Measurements from ENCODE around the gene MAPT. TPM values are rescaled to one million over a fixed set of nuclear protein-coding genes. Genes with fewer than 3 reads are reported as not detected.
"Not testable (repeated sequence)": the region's sequence is repeated elsewhere in the genome, so short reads cannot be mapped to it uniquely, and the experiment has no call there.

Gene MAPT
- total and polyA plus RNA-seq, 4 donors: 0.27 to 3.8 (median 1.8) TPM

GRCh38 chr17:46013502-46014165 is 119.3 kb downstream of the MAPT start:
- Histone ChIP-seq H3K4me1 (ENCODE audit: control insufficient read depth in 5 of 5, insufficient read depth in 5 of 5, low read length in 5 of 5) (peaks cover 0 to 12% (median 3%) of the 10 kb centered on the region in 5 donors), H3K27ac (ENCODE audit: low read depth in 1 of 2, low read length in 1 of 2) (no peak overlapping the region), H3K4me3 (no peak overlapping the region), H3K36me3 (ENCODE audit: control insufficient read depth in 4 of 4, insufficient read depth in 4 of 4, low read length in 4 of 4) (no peaks in the 10 kb centered on the region), H3K9ac (ENCODE audit: insufficient read depth in 1 of 2, low read length in 2 of 2) (no peak overlapping the region), H3K9me3 (ENCODE audit: control insufficient read depth in 4 of 4, insufficient read depth in 3 of 4, low read length in 3 of 4) (no peaks in the 10 kb centered on the region), H3K27me3 (ENCODE audit: control insufficient read depth in 3 of 3, insufficient read depth in 3 of 3, low read length in 2 of 3) (no peaks in the 10 kb centered on the region)
- DNase-seq (peak; percentile 30 to 75 (median 57)), ATAC-seq (ENCODE audit: insufficient read depth, low FRiP score) (no peak)
- TF ChIP-seq, protein P1, sequence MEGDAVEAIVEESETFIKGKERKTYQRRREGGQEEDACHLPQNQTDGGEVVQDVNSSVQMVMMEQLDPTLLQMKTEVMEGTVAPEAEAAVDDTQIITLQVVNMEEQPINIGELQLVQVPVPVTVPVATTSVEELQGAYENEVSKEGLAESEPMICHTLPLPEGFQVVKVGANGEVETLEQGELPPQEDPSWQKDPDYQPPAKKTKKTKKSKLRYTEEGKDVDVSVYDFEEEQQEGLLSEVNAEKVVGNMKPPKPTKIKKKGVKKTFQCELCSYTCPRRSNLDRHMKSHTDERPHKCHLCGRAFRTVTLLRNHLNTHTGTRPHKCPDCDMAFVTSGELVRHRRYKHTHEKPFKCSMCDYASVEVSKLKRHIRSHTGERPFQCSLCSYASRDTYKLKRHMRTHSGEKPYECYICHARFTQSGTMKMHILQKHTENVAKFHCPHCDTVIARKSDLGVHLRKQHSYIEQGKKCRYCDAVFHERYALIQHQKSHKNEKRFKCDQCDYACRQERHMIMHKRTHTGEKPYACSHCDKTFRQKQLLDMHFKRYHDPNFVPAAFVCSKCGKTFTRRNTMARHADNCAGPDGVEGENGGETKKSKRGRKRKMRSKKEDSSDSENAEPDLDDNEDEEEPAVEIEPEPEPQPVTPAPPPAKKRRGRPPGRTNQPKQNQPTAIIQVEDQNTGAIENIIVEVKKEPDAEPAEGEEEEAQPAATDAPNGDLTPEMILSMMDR (IDR thresholded peaks at IDR 0.05; ENCODE audit: control extremely low read depth, extremely low read depth): no peak
- WGBS, 2 donors: 76 to 85% methylated on average over 9 of the region's 9 CpGs

DNA sequence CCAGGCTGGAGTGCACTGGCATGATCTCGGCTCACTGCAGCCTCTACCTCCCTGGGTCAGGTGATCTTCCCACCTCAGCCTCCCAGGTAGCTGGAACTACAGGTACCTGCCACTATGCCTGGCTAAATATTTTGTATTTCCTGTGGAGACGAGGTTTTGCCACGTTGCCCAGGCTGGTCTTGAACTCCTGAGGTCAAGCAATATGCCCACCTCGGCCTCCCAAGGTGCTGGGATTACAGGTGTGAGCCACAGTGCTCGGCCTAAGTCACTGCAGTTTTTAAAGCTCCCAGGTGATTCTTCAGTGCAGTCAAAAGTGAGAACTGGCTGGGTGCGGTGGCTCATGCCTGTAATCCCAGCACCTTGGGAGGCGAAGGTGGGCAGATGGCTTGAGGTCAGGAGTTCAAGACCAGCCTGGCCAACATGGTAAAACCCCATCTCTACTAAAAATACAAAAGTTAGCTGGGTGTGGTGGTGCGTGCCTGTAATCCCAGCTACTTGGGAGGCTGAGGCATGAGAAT is 125.1 kb downstream of the MAPT start:
- H3K4me1 ChIP-seq (ENCODE audit: control insufficient read depth in 5 of 5, insufficient read depth in 5 of 5, low read length in 5 of 5); DNase-seq; H3K4me3 ChIP-seq; H3K27me3 ChIP-seq (ENCODE audit: control insufficient read depth in 3 of 3, insufficient read depth in 3 of 3, low read length in 2 of 3); H3K36me3 ChIP-seq (ENCODE audit: control insufficient read depth in 4 of 4, insufficient read depth in 4 of 4, low read length in 4 of 4); H3K27ac ChIP-seq (ENCODE audit: low read depth in 1 of 2, low read length in 1 of 2); H3K9ac ChIP-seq (ENCODE audit: insufficient read depth in 1 of 2, low read length in 2 of 2); H3K9me3 ChIP-seq (ENCODE audit: control insufficient read depth in 4 of 4, insufficient read depth in 3 of 4, low read length in 3 of 4); ATAC-seq (ENCODE audit: insufficient read depth, low FRiP score): not testable (repeated sequence)
- WGBS, 2 donors: 93 to 94% methylated on average over 8 of the region's 8 CpGs

GRCh38 chr17:46020023-46020761 is 125.8 kb downstream of the MAPT start:
- ATAC-seq (ENCODE audit: insufficient read depth, low FRiP score): no peak
- H3K4me3 ChIP-seq: no peak overlapping the region
- TF ChIP-seq, protein P1 (IDR thresholded peaks at IDR 0.05; ENCODE audit: control extremely low read depth, extremely low read depth): no peak
- H3K4me1 ChIP-seq (ENCODE audit: control insufficient read depth in 5 of 5, insufficient read depth in 5 of 5, low read length in 5 of 5): no peaks in the 10 kb centered on the region
- no peaks in the 10 kb centered on the region for H3K27me3 ChIP-seq (ENCODE audit: control insufficient read depth in 3 of 3, insufficient read depth in 3 of 3, low read length in 2 of 3)
- DNase-seq: no peak
- H3K27ac ChIP-seq (ENCODE audit: low read depth in 1 of 2, low read length in 1 of 2): no peak overlapping the region
- 87 to 92% methylated on average over 14 of the region's 14 CpGs for WGBS, 2 donors
- H3K36me3 ChIP-seq (ENCODE audit: control insufficient read depth in 4 of 4, insufficient read depth in 4 of 4, low read length in 4 of 4): peaks cover 0 to 8% (median 2%) of the 10 kb centered on the region in 4 donors
- no peak overlapping the region for H3K9ac ChIP-seq (ENCODE audit: insufficient read depth in 1 of 2, low read length in 2 of 2)
- no peaks in the 10 kb centered on the region for H3K9me3 ChIP-seq (ENCODE audit: control insufficient read depth in 4 of 4, insufficient read depth in 3 of 4, low read length in 3 of 4)

DNA sequence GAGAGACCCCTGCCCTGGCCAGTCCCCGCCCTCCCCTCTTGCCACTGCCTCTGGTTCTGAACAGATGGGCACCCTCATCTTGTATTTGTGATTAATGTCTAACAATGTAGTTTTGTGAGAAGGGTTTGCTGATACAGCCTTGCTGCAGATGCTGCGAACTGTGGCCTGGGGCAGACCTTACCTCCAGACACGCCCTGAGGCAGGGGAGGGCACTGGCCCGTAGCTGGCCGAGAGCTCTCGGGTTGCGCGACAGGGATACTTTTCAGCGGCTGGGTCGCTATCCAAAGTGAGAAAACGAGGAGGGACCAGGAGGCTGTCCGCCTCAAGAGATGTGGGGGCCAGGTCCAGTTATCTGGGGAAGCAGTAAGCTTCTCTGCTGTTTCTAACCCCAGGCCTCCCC is 126.6 kb downstream of the MAPT start:
- Histone ChIP-seq H3K9ac (ENCODE audit: insufficient read depth in 1 of 2, low read length in 2 of 2) (no peak overlapping the region), H3K36me3 (ENCODE audit: control insufficient read depth in 4 of 4, insufficient read depth in 4 of 4, low read length in 4 of 4) (peaks cover 2 to 11% (median 2%) of the 10 kb centered on the region in 4 donors), H3K9me3 (ENCODE audit: control insufficient read depth in 4 of 4, insufficient read depth in 3 of 4, low read length in 3 of 4) (no peaks in the 10 kb centered on the region), H3K27me3 (ENCODE audit: control insufficient read depth in 3 of 3, insufficient read depth in 3 of 3, low read length in 2 of 3) (no peaks in the 10 kb centered on the region), H3K4me3 (no peak overlapping the region), H3K4me1 (ENCODE audit: control insufficient read depth in 5 of 5, insufficient read depth in 5 of 5, low read length in 5 of 5) (no peaks in the 10 kb centered on the region), H3K27ac (ENCODE audit: low read depth in 1 of 2, low read length in 1 of 2) (no peak overlapping the region)
- TF ChIP-seq, protein P1 (IDR thresholded peaks at IDR 0.05; ENCODE audit: control extremely low read depth, extremely low read depth): no peak
- no peak for DNase-seq
- WGBS, 2 donors: 93 to 94% methylated on average over 12 of the region's 12 CpGs
- ATAC-seq (ENCODE audit: insufficient read depth, low FRiP score): no peak

DNA sequence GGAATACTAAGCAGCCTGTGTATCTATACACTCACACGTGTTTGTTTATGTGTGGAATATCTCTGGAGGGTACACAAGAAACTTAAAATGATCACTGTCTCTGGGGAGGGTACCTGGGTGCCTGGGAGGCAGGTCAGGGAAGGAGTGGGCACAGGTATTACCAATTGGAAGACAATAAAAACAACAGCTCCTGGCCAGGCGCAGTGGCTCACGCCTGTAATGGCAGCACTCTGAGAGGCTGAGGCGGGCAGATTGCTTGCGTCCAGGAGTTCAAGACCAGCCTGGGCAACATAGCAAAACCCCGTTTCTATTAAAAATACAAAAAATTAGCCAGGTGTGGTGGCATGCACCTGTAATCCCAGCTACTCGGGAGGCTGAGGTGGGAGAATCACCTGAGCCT is 129.0 kb downstream of the MAPT start:
- not testable (repeated sequence) for H3K27me3 ChIP-seq (ENCODE audit: control insufficient read depth in 3 of 3, insufficient read depth in 3 of 3, low read length in 2 of 3); H3K4me3 ChIP-seq; H3K9me3 ChIP-seq (ENCODE audit: control insufficient read depth in 4 of 4, insufficient read depth in 3 of 4, low read length in 3 of 4); H3K27ac ChIP-seq (ENCODE audit: low read depth in 1 of 2, low read length in 1 of 2); H3K4me1 ChIP-seq (ENCODE audit: control insufficient read depth in 5 of 5, insufficient read depth in 5 of 5, low read length in 5 of 5); H3K9ac ChIP-seq (ENCODE audit: insufficient read depth in 1 of 2, low read length in 2 of 2); ATAC-seq (ENCODE audit: insufficient read depth, low FRiP score); DNase-seq
- H3K36me3 ChIP-seq (ENCODE audit: control insufficient read depth in 4 of 4, insufficient read depth in 4 of 4, low read length in 4 of 4): peaks cover 3 to 19% (median 10%) of the 10 kb centered on the region in 4 donors
- 94 to 95% methylated on average over 7 of the region's 7 CpGs for WGBS, 2 donors

All from lung (tissue), 12 donors.